Activated T-helper 1 cell treated with anti-CD3 and anti-CD28 coated beads, Interleukin-12 subunit alpha, Interleukin-12 subunit beta, Interleukin-2, Interleukin-4 antibody, amounts not matched to agents 30 ng/mL and 10 ng/mL and 1 ng/mL, durations not matched to agents 14 hours and 24 hours and 36 hours (primary cell): ENCODE measurements around the gene APOLD1. TPM values are rescaled to one million over a fixed set of nuclear protein-coding genes. Genes with fewer than 3 reads are reported as not detected.
"Not testable (repeated sequence)": the region's sequence is repeated elsewhere in the genome, so short reads cannot be mapped to it uniquely, and the experiment has no call there.

Source experiments
- DNase-seq: peaks from one replicate; pipeline ENCODE4 v3.0.0; 2021; ENCODE audit warnings: low spot score
- H3K27ac Mint-ChIP-seq: one replicate; pipeline ENCODE4 v1.8.0; 2021; ENCODE audit warnings: mild to moderate bottlenecking, mixed read lengths
- H3K27me3 Mint-ChIP-seq: one replicate; pipeline ENCODE4 v1.8.0; 2022; ENCODE audit warnings: mild to moderate bottlenecking, moderate library complexity, mixed read lengths; ENCODE audit not compliant: insufficient read depth
- H3K36me3 Mint-ChIP-seq: one replicate; pipeline ENCODE4 v1.8.0; 2021; ENCODE audit warnings: low read depth, mixed read lengths
- H3K4me1 Mint-ChIP-seq: one replicate; pipeline ENCODE4 v1.8.0; 2021; ENCODE audit warnings: low read depth, mixed read lengths
- H3K4me3 Mint-ChIP-seq: one replicate; pipeline ENCODE4 v1.8.0; 2021; ENCODE audit warnings: mild to moderate bottlenecking, moderate library complexity, mixed read lengths
- H3K9me3 Mint-ChIP-seq: one replicate; pipeline ENCODE4 v1.8.0; 2021; ENCODE audit warnings: mixed read lengths
- intact Hi-C: fragments of 100-400 bp; cut with micrococcal nuclease; formaldehyde crosslinking; loops from one replicate; pipeline ENCODE4 v1.15.1; 2024
- total RNA-seq: library from RNA; stranded (reverse); gene quantifications from 2 replicates; pipeline ENCODE4 v1.2.3, GENCODE V29; 2022

APOLD1 gene
- total RNA-seq, 1 donor from 2014 or later: 4.8 TPM

GRCh38 chr12:12837813-12838153 is 52.3 kb downstream of the APOLD1 start:
- intact Hi-C loops: loop anchor here (1.0 to 5.0 kb wide), 6 partner anchors 25 to 375 kb away; partner anchors contain the start of genes DDX47 and GPRC5A
- Mint-ChIP-seq H3K36me3 (peaks cover 21% of the 10 kb centered on the region), H3K27ac (no peak overlapping the region), H3K4me3 (no peak overlapping the region), H3K27me3 (no peaks in the 10 kb centered on the region), H3K4me1 (peaks cover 24% of the 10 kb centered on the region), H3K9me3 (no peaks in the 10 kb centered on the region)
- no peak for DNase-seq

DNA sequence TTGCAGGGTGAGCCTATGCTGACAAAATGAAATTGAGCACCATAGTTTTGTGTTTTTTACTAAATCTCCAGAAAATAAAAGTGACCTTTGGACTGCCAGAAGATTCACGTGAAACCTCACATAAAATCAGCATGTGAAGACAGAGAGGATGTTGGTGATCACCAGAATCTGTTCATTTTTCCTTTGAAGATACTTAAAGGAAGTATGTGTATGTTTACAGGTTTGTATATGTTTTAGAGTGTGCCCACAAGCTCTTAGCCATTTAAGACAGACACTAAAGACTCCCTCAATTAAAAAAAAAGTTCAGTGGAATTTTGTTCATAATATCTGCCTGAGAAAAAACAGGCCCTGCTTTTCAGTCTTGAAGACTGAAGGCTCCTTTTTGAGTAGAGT is 53.5 kb downstream of the APOLD1 start:
- intact Hi-C loops: loop anchor here (5.0 kb wide), 1 partner anchor 143 kb away; no protein-coding TSS in a partner anchor
- no peak for DNase-seq
- H3K4me3 Mint-ChIP-seq: no peak overlapping the region

GRCh38 chr12:12839439-12839838 is 54.0 kb downstream of the APOLD1 start:
- DNase-seq, H3K9me3 Mint-ChIP-seq, H3K4me3 Mint-ChIP-seq, H3K27me3 Mint-ChIP-seq: not testable (repeated sequence)
- H3K4me1 Mint-ChIP-seq: peaks cover 24% of the 10 kb centered on the region
- peaks cover 12% of the 10 kb centered on the region for H3K36me3 Mint-ChIP-seq
- peak overlapping the region; percentile 44 for H3K27ac Mint-ChIP-seq
- intact Hi-C loops: loop anchor here (5.0 kb wide), 1 partner anchor 143 kb away; no protein-coding TSS in a partner anchor

More for the DNA sequence above, 53.5 kb downstream of the APOLD1 start:
- Mint-ChIP-seq H3K27ac (peak overlapping the region; percentile 44), H3K4me1 (peaks cover 24% of the 10 kb centered on the region), H3K27me3 (no peaks in the 10 kb centered on the region), H3K9me3 (no peaks in the 10 kb centered on the region), H3K36me3 (peaks cover 12% of the 10 kb centered on the region)

GRCh38 chr12:12839873-12840579 is 54.6 kb downstream of the APOLD1 start:
- Mint-ChIP-seq H3K9me3 (no peaks in the 10 kb centered on the region), H3K27ac (no peak overlapping the region), H3K4me3 (no peak overlapping the region), H3K4me1 (peaks cover 24% of the 10 kb centered on the region), H3K27me3 (no peaks in the 10 kb centered on the region), H3K36me3 (peaks cover 12% of the 10 kb centered on the region)
- intact Hi-C loops: loop anchor here (5.0 kb wide), 1 partner anchor 142 kb away; no protein-coding TSS in a partner anchor
- no peak for DNase-seq

GRCh38 chr12:12840580-12840899 is 55.1 kb downstream of the APOLD1 start:
- Mint-ChIP-seq H3K4me1 (peaks cover 24% of the 10 kb centered on the region), H3K9me3 (no peaks in the 10 kb centered on the region), H3K27me3 (no peaks in the 10 kb centered on the region), H3K27ac (no peak overlapping the region), H3K36me3 (peaks cover 12% of the 10 kb centered on the region), H3K4me3 (no peak overlapping the region)
- intact Hi-C loops: no loop called here
- no peak for DNase-seq

Other genes with a start within 250 kb of the APOLD1 start
- 49.3 and 52.0 TPM in 2 replicates for gene DUSP16, start 222.8 kb upstream of the APOLD1 start, total RNA-seq
- 16.7 and 17.9 TPM in 2 replicates for gene CREBL2, start 173.8 kb upstream of the APOLD1 start, total RNA-seq
- 7.9 and 8.9 TPM in 2 replicates for gene GPR19, start 89.5 kb upstream of the APOLD1 start, total RNA-seq
- 54.8 and 61.9 TPM in 2 replicates for gene CDKN1B, start 68.3 kb upstream of the APOLD1 start, total RNA-seq
- 120 and 127 TPM in 2 replicates for gene DDX47, start 27.7 kb downstream of the APOLD1 start, total RNA-seq
- gene GPRC5A, start 105.9 kb downstream of the APOLD1 start, total RNA-seq: not detected in 2 replicates
- gene GPRC5D, start 166.5 kb downstream of the APOLD1 start, total RNA-seq: not detected in 2 replicates
- gene HEBP1, start 214.6 kb downstream of the APOLD1 start, total RNA-seq: 9.5 and 11.3 TPM in 2 replicates